Measurements from ENCODE around the gene UNC5CL. TPM values are rescaled to one million over a fixed set of nuclear protein-coding genes. Genes with fewer than 3 reads are reported as not detected.

The UNC5CL gene
- total RNA-seq, 1 experiment from 2014 or later, result 0.41 TPM

DNA sequence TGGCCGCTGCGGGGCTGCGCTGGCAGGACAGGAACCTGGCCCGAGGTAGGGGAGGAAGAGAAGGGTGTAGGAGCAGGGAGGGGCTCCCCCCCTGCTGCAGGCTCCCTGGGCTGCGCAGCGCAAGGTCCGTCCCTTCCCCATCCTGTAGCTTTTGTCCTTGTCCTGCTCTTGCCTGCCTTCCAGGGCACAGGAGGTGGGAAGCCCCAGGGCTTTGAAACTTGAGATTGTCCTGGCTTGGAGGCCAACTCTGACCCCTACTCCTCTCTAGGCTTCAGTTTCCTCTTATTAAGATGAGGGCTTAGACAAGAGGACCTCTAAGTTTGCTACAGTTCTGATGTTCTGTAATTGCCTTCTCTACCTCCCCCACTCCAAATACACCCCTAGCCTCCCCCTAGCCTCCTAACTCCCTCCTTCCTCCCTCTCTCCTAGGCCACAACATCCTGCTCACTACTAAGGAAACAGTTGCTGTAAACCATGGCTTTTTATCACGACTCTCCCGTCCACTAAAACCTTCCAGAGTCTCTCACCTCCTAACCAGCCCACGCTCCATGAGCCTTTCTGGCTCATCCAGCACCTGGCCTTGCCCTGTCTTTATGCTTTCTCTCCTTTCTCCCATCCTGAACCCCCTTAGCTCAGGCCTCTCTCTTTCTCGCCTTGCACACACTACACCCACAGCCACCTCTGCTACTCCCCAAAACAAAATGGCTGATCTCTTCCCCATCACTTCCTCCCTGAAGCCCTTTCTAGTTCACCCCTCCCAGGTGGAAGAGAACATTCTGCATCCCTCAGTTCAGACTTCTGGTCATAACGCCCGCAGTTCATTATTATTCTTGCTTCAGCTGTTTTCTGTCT lies 10.2 kb downstream of the UNC5CL start:
- intact Hi-C loops (cut with micrococcal nuclease; ENCODE audit: unreplicated experiment), result loop anchor here (5.0 to 10.0 kb wide), 2 partner anchors 714 to 1666 kb away; no protein-coding TSS in a partner anchor
- POLR2A ChIA-PET (ENCODE audit: low non-redundant PET), result no interaction called here
- H3K27ac ChIP-seq (ENCODE audit: low read depth, low read length, poor library complexity, severe bottlenecking), result no peak overlapping the region
- CTCF ChIA-PET, result interaction anchor here (0.5 to 1.6 kb wide), 5 partner anchors 10 to 1666 kb away, joined by 3 to 12 read pairs (median 4); no protein-coding TSS in a partner anchor
- H3K36me3 ChIP-seq (ENCODE audit: insufficient read depth, low read length, poor library complexity, severe bottlenecking), result no peaks in the 10 kb centered on the region
- no peaks in the 10 kb centered on the region for H3K27me3 ChIP-seq (replicated peaks; ENCODE audit: insufficient read depth, low read depth, low read length, poor library complexity)
- no peaks in the 10 kb centered on the region for H3K4me1 ChIP-seq (ENCODE audit: insufficient read depth, low read length, poor library complexity, severe bottlenecking)
- H3K4me3 ChIP-seq (ENCODE audit: low read depth, low read length, poor library complexity, severe bottlenecking), result peak overlapping the region; percentile 31
- no peak for DNase-seq (ENCODE audit: low spot score)
- no peaks in the 10 kb centered on the region for H3K9me3 ChIP-seq (ENCODE audit: low read depth, low read length, poor library complexity, severe bottlenecking)
- TF ChIP-seq, protein P1, sequence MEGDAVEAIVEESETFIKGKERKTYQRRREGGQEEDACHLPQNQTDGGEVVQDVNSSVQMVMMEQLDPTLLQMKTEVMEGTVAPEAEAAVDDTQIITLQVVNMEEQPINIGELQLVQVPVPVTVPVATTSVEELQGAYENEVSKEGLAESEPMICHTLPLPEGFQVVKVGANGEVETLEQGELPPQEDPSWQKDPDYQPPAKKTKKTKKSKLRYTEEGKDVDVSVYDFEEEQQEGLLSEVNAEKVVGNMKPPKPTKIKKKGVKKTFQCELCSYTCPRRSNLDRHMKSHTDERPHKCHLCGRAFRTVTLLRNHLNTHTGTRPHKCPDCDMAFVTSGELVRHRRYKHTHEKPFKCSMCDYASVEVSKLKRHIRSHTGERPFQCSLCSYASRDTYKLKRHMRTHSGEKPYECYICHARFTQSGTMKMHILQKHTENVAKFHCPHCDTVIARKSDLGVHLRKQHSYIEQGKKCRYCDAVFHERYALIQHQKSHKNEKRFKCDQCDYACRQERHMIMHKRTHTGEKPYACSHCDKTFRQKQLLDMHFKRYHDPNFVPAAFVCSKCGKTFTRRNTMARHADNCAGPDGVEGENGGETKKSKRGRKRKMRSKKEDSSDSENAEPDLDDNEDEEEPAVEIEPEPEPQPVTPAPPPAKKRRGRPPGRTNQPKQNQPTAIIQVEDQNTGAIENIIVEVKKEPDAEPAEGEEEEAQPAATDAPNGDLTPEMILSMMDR (conservative IDR thresholded peaks at IDR 0.05; ENCODE audit: low read depth, low read length), result no peak
- no peak for TF ChIP-seq EZH2 (IDR thresholded peaks at IDR 0.05; ENCODE audit: borderline replicate concordance, low read depth, low read length, poor library complexity, severe bottlenecking)
- no TSS peak for BruUV-seq (replicated peaks)

DNA sequence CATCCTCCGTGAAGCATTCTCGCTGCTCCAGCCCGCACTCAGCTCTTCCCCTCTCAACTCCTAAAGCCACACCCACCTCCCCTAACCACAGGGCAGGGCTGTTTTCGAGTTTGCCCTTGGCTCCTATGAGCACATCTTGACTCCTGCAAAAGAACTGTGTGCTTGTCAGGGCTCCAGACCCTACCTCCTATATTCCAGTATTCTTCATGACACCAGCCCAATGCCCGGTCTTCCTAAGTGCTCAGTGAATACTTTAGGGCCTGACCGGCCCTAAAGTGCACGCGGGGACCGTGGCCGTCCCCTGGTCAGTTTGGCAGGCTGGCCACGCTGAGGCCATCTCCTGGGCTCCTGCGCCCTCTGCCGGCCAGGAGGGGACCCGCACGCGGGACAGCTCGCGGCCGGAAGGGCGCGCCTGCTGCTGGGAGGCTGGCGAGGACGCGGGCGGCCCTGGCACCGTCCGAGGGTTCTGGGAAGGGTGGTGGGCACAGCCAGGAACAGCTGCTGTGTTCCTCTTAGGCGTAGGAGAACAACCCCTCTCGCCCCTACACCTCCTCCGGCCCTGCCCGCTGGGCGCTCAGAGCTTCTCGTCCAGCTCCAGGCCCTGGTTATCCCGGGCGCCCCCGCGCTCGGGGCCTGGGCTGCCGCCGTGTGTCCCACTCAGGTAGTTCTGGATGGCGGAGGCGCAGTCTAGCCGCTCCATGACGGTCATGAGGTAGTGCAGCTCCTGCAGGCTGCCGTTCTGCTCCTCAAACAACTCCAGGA lies 11.0 kb downstream of the UNC5CL start:
- ChIA-PET CTCF (interaction anchor here (0.5 to 1.6 kb wide), 5 partner anchors 9 to 1665 kb away, joined by 3 to 12 read pairs (median 4); no protein-coding TSS in a partner anchor), POLR2A (ENCODE audit: low non-redundant PET) (no interaction called here)
- Histone ChIP-seq H3K36me3 (ENCODE audit: insufficient read depth, low read length, poor library complexity, severe bottlenecking) (no peaks in the 10 kb centered on the region), H3K9me3 (ENCODE audit: low read depth, low read length, poor library complexity, severe bottlenecking) (no peaks in the 10 kb centered on the region), H3K4me1 (ENCODE audit: insufficient read depth, low read length, poor library complexity, severe bottlenecking) (no peaks in the 10 kb centered on the region), H3K27ac (ENCODE audit: low read depth, low read length, poor library complexity, severe bottlenecking) (no peak overlapping the region), H3K27me3 (replicated peaks; ENCODE audit: insufficient read depth, low read depth, low read length, poor library complexity) (no peaks in the 10 kb centered on the region), H3K4me3 (ENCODE audit: low read depth, low read length, poor library complexity, severe bottlenecking) (peak overlapping the region; percentile 31)
- intact Hi-C loops (cut with micrococcal nuclease; ENCODE audit: unreplicated experiment), result loop anchor here (1.0 to 10.0 kb wide), 3 partner anchors 133 to 1666 kb away; no protein-coding TSS in a partner anchor
- no TSS peak for BruUV-seq (replicated peaks)
- peak; percentile 53 for DNase-seq (ENCODE audit: low spot score)
- TF ChIP-seq, protein P1 (conservative IDR thresholded peaks at IDR 0.05; ENCODE audit: low read depth, low read length), result peak; percentile 99
- no peak for TF ChIP-seq EZH2 (IDR thresholded peaks at IDR 0.05; ENCODE audit: borderline replicate concordance, low read depth, low read length, poor library complexity, severe bottlenecking)

DNA sequence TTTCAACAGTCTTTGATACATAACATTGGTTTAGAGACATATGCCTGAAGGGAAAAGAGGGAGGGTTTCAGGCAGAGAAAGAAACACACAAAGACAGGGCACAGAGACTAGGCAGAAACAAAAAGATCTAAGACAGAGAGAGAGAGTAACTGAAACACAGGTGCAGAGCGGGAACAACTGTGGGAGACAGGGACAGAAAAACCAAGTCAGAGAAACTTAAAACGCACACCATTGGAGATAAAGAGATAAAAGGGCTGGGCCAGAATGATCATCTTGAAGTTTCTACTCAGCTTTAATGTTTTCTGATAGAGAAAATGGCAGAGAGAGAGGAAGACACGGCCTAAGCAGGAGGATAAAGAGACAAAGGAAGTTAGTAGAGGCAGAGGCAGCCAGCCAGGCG lies 11.8 kb downstream of the UNC5CL start:
- no peak for DNase-seq (ENCODE audit: low spot score)
- intact Hi-C loops (cut with micrococcal nuclease; ENCODE audit: unreplicated experiment), result loop anchor here (1.0 to 10.0 kb wide), 3 partner anchors 132 to 1665 kb away; no protein-coding TSS in a partner anchor
- H3K4me3 ChIP-seq (ENCODE audit: low read depth, low read length, poor library complexity, severe bottlenecking), result no peak overlapping the region

More for the DNA sequence above, 11.8 kb downstream of the UNC5CL start:
- TF ChIP-seq, protein P1 (conservative IDR thresholded peaks at IDR 0.05; ENCODE audit: low read depth, low read length), result no peak
- no peak for TF ChIP-seq EZH2 (IDR thresholded peaks at IDR 0.05; ENCODE audit: borderline replicate concordance, low read depth, low read length, poor library complexity, severe bottlenecking)
- ChIA-PET POLR2A (ENCODE audit: low non-redundant PET) (no interaction called here), CTCF (interaction anchor here (1.6 kb wide), 1 partner anchor 1665 kb away, joined by 3 read pairs; no protein-coding TSS in a partner anchor)
- no TSS peak for BruUV-seq (replicated peaks)
- Histone ChIP-seq H3K27ac (ENCODE audit: low read depth, low read length, poor library complexity, severe bottlenecking) (no peak overlapping the region), H3K9me3 (ENCODE audit: low read depth, low read length, poor library complexity, severe bottlenecking) (no peaks in the 10 kb centered on the region), H3K4me1 (ENCODE audit: insufficient read depth, low read length, poor library complexity, severe bottlenecking) (no peaks in the 10 kb centered on the region), H3K36me3 (ENCODE audit: insufficient read depth, low read length, poor library complexity, severe bottlenecking) (no peaks in the 10 kb centered on the region), H3K27me3 (replicated peaks; ENCODE audit: insufficient read depth, low read depth, low read length, poor library complexity) (no peaks in the 10 kb centered on the region)
